Spleen (tissue), 11 donors: ENCODE data around the gene G6PC3. TPM values are rescaled to one million over a fixed set of nuclear protein-coding genes. Genes with fewer than 3 reads are reported as not detected.

Experiments used
- DNase-seq: peaks from one replicate; pipeline ENCODE4 v3.0.0-alpha.2; 2020
- H3K27ac ChIP-seq, 8 donors: fragments of 200-600 bp; sonication (generic) in 7 of 8; 1 replicate in 4 of 8; 2 replicates in 4 of 8; pipeline versions ENCODE4 v1.5.0 to v1.8.0; 2016 to 2021; ENCODE audit warnings: inconsistent platforms in 4 of 8, mild to moderate bottlenecking in 4 of 8, moderate library complexity in 1 of 8
- H3K27me3 ChIP-seq, 7 donors: fragments of 200-600 bp; sonication (generic) in 6 of 7; replicated peaks in 1 of 7; 1 replicate in 4 of 7; 2 replicates in 3 of 7; pipeline versions ENCODE4 v1.5.0 to v1.8.0; 2016 to 2021; ENCODE audit warnings: inconsistent platforms in 3 of 7, mild to moderate bottlenecking in 1 of 7
- H3K36me3 ChIP-seq, 6 donors: fragments of 200-600 bp; sonication (generic) in 5 of 6; 1 replicate in 4 of 6; 2 replicates in 2 of 6; pipeline versions ENCODE4 v1.5.0 to v1.8.0; 2016 to 2021; ENCODE audit warnings: inconsistent platforms in 2 of 6
- H3K4me1 ChIP-seq, 6 donors: fragments of 200-600 bp; sonication (generic) in 5 of 6; 1 replicate in 3 of 6; 2 replicates in 3 of 6; pipeline versions ENCODE4 v1.5.0 to v1.8.0; 2016 to 2021; ENCODE audit warnings: inconsistent platforms in 3 of 6
- H3K4me3 ChIP-seq, 8 donors: fragments of 200-600 bp; sonication (generic) in 7 of 8; 1 replicate in 4 of 8; 2 replicates in 4 of 8; pipeline versions ENCODE4 v1.5.0 to v1.8.0; 2016 to 2021; ENCODE audit warnings: inconsistent platforms in 4 of 8, mild to moderate bottlenecking in 4 of 8, moderate library complexity in 2 of 8
- H3K9me3 ChIP-seq, 8 donors: fragments of 200-600 bp; sonication (generic) in 7 of 8; 1 replicate in 4 of 8; 2 replicates in 4 of 8; pipeline versions ENCODE4 v1.5.0 to v1.8.0; 2016 to 2021; ENCODE audit warnings: inconsistent platforms in 4 of 8
- POLR2A ChIP-seq, 3 donors: fragments of 450-650 bp; IDR thresholded peaks; one replicate each; pipeline ENCODE4 v1.5.1; 2017; ENCODE audit warnings: antibody characterized with exemption in 3 of 3, mild to moderate bottlenecking in 1 of 3
- POLR2AphosphoS5 ChIP-seq, 3 donors: sonication (generic); formaldehyde crosslinking; IDR thresholded peaks; one replicate each; pipeline ENCODE4 v1.5.1; 2017; ENCODE audit warnings: antibody characterized with exemption in 3 of 3
- WGBS, 5 donors: extraction: QIAGEN DNeasy Blood & Tissue Kit in 3 of 5; methylation state at CpG; one replicate each; pipeline versions ENCODE4 v1.1.5 to v1.1.7; 2013 to 2018; 5-methylcytosine and 5-hydroxymethylcytosine counted together
- intact Hi-C: fragments of 100-400 bp; cut with DNase I; formaldehyde crosslinking; loops from one replicate; pipeline ENCODE4 v1.15.0; 2023; ENCODE audit warnings: low total_unique reads
- polyA plus RNA-seq, 3 donors: library from polyadenylated mRNA; stranded (reverse); fragments of 200-250 nt; gene quantifications; one replicate each; pipeline ENCODE4 v1.2.1, GENCODE V29; 2013
- total RNA-seq, 7 donors: library from RNA; depleted of rRNA in 3 of 7; stranded (reverse); fragments of >200 nt in 3 of 7; fragmentation: NEBNext Ultra II Directional in 4 of 7; extraction: Animal tissue kit (Norgen Biotek cat#: 25700) in 4 of 7; gene quantifications; one replicate each; pipeline versions ENCODE4 v1.1.0 to v1.2.1, GENCODE V29; 2016 to 2021
- TF ChIP-seq, protein P1 (sequence below), 11 experiments: fragments of 200-600 bp in 7 of 11; fragments of 450-650 bp in 4 of 11; sonication (generic) in 4 of 11; IDR thresholded peaks in 8 of 11; conservative IDR thresholded peaks in 3 of 11; 1 replicate in 7 of 11; 2 replicates in 4 of 11; pipeline versions ENCODE4 v1.4.0 to v1.8.0; 2016 to 2021; ENCODE audit warnings: antibody characterized with exemption in 11 of 11, inconsistent platforms in 4 of 11, mild to moderate bottlenecking in 1 of 11
- donor health status: healthy with polysubstance abuse.
- donor health status: DM: no; HTN: no; CAD: no; lungs with moderate emphysema.
- donor health status: DM: no; HTN: no; CAD: no.
- donor health status: Bipolar disorder and iron deficiency.
- donor health status: healthy.
- donor health status: DM: no; HTN: no; CAD: no.
- donor health status: DM: yes; HTN: yes; CAD: no.

Gene G6PC3
- total and polyA plus RNA-seq, 10 donors, result 24.9 to 49.2 (median 37.3) TPM

DNA sequence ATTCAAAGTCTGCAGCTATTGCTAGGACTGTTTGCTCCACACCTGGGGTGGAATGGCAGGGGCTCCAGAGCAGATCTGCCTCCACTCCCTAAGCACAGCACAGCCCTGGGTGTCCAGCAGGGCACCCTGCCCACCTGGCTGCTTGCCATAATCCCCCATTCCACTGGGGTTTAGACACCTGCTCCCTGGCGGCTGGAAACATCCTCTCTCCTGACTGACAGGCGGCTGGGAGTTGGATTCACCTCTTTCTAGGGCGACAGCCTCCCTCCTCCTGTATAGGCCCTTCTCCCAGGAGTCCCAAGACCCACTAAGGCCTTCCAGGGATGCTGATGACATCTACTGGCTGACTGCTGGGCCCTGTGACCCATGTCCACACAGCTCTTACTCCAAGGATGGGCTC lies 34.9 kb downstream of the G6PC3 start:
- no peaks in the 10 kb centered on the region for H3K9me3 ChIP-seq
- intact Hi-C loops, result no loop called here
- WGBS, 5 donors, result 83 to 100% (median 83%) methylated on average over 2 to 3 of the region's 3 CpGs
- H3K27me3 ChIP-seq, result no peaks in the 10 kb centered on the region
- H3K4me3 ChIP-seq, result no peak overlapping the region
- no peak overlapping the region for H3K27ac ChIP-seq
- H3K36me3 ChIP-seq, result peaks cover 0 to 75% (median 3%) of the 10 kb centered on the region in 6 donors
- H3K4me1 ChIP-seq, result peaks cover 20 to 56% (median 34%) of the 10 kb centered on the region in 6 donors
- no peak for TF ChIP-seq POLR2A (IDR thresholded peaks at IDR 0.05)
- TF ChIP-seq, protein P1, sequence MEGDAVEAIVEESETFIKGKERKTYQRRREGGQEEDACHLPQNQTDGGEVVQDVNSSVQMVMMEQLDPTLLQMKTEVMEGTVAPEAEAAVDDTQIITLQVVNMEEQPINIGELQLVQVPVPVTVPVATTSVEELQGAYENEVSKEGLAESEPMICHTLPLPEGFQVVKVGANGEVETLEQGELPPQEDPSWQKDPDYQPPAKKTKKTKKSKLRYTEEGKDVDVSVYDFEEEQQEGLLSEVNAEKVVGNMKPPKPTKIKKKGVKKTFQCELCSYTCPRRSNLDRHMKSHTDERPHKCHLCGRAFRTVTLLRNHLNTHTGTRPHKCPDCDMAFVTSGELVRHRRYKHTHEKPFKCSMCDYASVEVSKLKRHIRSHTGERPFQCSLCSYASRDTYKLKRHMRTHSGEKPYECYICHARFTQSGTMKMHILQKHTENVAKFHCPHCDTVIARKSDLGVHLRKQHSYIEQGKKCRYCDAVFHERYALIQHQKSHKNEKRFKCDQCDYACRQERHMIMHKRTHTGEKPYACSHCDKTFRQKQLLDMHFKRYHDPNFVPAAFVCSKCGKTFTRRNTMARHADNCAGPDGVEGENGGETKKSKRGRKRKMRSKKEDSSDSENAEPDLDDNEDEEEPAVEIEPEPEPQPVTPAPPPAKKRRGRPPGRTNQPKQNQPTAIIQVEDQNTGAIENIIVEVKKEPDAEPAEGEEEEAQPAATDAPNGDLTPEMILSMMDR (IDR thresholded peaks at IDR 0.05 in 8 of 11, conservative IDR thresholded peaks at IDR 0.05 in 3 of 11), result no peak
- no peak for TF ChIP-seq POLR2AphosphoS5 (IDR thresholded peaks at IDR 0.05)
- no peak for DNase-seq

DNA sequence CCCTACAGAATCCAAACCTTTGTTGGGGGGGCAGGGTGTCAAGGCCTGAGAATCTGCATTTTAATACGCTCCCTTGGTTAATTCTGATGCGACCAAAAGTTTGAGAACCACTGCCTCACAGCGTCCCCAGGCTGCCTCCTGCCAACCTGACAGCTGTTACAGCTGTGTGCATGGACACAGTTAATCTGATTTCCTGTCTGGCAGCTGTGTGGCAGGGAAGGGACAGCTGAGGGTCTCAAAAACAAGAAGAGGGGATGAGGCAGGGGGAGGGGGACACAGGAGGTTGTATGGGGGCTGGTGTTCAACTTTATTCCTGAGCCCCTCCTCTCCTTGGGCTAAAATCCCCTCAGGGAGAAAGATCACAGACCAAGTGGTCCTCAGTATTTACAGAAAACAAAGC lies 35.4 kb downstream of the G6PC3 start:
- peaks cover 24 to 60% (median 39%) of the 10 kb centered on the region in 6 donors for H3K4me1 ChIP-seq
- H3K9me3 ChIP-seq, result no peaks in the 10 kb centered on the region
- DNase-seq, result no peak
- intact Hi-C loops, result no loop called here
- WGBS, 5 donors, result 21 to 39% (median 30%) methylated on average over 3 of the region's 3 CpGs
- TF ChIP-seq, protein P1 (IDR thresholded peaks at IDR 0.05 in 8 of 11, conservative IDR thresholded peaks at IDR 0.05 in 3 of 11), result no peak
- TF ChIP-seq POLR2AphosphoS5 (IDR thresholded peaks at IDR 0.05) (no peak), POLR2A (IDR thresholded peaks at IDR 0.05) (no peak)
- peaks cover 0 to 77% (median 3%) of the 10 kb centered on the region in 6 donors for H3K36me3 ChIP-seq
- no peak overlapping the region for H3K4me3 ChIP-seq
- no peak overlapping the region for H3K27ac ChIP-seq
- no peaks in the 10 kb centered on the region for H3K27me3 ChIP-seq

DNA sequence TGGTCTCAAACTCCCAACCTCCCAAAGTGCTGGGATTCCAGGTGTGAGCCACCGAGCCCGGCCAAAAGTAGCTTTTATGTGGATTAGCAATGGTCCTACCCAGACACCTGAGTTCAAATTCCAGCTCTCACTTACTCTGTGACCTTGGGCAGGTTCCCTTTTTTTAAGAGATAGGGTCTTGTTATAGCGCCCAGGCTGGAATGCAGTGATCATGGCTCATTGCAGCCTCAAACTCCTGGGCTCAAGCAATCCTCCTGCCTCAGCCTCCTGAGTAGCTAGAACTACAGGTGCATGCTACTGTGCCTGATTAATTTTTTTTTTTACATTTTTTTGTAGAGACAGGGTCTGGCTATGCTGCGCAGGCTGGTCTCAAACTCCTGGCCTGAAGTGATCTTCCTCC lies 36.3 kb downstream of the G6PC3 start:
- TF ChIP-seq POLR2A (IDR thresholded peaks at IDR 0.05), result no peak
- Histone ChIP-seq H3K4me1 (peaks cover 33 to 69% (median 47%) of the 10 kb centered on the region in 6 donors), H3K27ac (no peak overlapping the region), H3K4me3 (no peak overlapping the region), H3K9me3 (no peaks in the 10 kb centered on the region), H3K36me3 (peaks cover 0 to 72% (median 3%) of the 10 kb centered on the region in 6 donors), H3K27me3 (no peaks in the 10 kb centered on the region)
- WGBS, 5 donors, result 91 to 96% (median 93%) methylated on average over 4 of the region's 4 CpGs
- intact Hi-C loops, result no loop called here
- DNase-seq, result no peak

DNA sequence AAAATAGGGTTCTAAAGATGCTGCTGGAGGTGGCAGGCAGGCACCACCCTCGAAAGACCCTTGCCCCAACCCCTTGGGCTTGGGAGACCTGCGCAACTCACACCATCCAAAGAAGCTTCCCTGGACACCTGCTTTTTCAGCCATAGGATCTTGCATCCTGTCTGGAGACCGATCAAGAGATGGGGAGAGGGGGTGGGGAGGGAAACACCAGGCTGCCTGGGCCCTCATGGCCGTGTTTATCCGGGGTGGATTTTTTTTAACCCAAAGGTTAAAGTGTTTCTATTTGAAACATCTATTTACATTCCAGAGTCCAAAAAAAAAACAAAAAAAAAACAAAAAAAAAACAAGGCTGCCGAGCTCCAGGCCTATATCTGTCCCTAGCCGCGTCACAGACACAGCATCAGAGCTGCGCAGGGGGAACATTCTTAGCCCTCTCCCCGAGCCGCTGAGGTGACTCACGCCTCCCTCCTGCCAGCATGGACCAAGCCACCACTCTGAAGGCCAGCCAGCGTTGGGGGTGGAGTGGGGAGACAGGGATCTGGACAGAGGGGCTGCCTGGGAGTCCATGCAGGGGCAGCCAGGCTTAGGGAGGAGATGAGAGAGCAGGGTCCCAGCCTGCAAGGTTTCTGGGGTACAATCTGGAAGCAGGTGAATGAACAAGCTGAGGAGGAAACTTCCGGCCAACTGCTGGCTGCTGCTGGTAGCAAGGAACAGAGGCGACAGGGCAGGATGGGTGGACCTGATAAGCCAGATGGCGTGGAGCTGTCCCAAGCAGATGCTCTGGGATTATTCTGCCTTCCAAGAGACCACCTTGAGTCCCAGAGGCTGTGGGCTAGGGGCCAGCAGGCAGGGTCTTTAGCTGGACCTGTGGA lies 38.1 kb downstream of the G6PC3 start:
- WGBS, 5 donors, result 49 to 82% (median 69%) methylated on average over 15 to 16 of the region's 16 CpGs
- intact Hi-C loops, result no loop called here
- peak; percentile 54 to 64 (median 62) for TF ChIP-seq POLR2AphosphoS5 (IDR thresholded peaks at IDR 0.05)
- no peak for TF ChIP-seq POLR2A (IDR thresholded peaks at IDR 0.05)
- TF ChIP-seq, protein P1 (IDR thresholded peaks at IDR 0.05 in 8 of 11, conservative IDR thresholded peaks at IDR 0.05 in 3 of 11), result no peak
- no peaks in the 10 kb centered on the region for H3K9me3 ChIP-seq
- peaks cover 0 to 53% (median 3%) of the 10 kb centered on the region in 6 donors for H3K36me3 ChIP-seq
- no peak overlapping the region for H3K4me3 ChIP-seq
- DNase-seq, result no peak
- H3K4me1 ChIP-seq, result peaks cover 48 to 80% (median 61%) of the 10 kb centered on the region in 6 donors
- H3K27ac ChIP-seq, result peak overlapping the region in 7 of 8 donors; percentile 41 to 86 (median 78)
- H3K27me3 ChIP-seq, result no peaks in the 10 kb centered on the region
